Stimulated activated CD8-positive, alpha-beta memory T cell treated with anti-CD3 and anti-CD28 coated beads, Interleukin-12 subunit alpha, Interleukin-12 subunit beta, amount 100 ng/mL, for 24 hours (primary cell): ENCODE data around the gene GLB1L.

Experiments used
- DNase-seq: peaks from one replicate; pipeline ENCODE4 v3.0.0-alpha.2; 2020; ENCODE audit errors: extremely low read depth

GLB1L gene

DNA sequence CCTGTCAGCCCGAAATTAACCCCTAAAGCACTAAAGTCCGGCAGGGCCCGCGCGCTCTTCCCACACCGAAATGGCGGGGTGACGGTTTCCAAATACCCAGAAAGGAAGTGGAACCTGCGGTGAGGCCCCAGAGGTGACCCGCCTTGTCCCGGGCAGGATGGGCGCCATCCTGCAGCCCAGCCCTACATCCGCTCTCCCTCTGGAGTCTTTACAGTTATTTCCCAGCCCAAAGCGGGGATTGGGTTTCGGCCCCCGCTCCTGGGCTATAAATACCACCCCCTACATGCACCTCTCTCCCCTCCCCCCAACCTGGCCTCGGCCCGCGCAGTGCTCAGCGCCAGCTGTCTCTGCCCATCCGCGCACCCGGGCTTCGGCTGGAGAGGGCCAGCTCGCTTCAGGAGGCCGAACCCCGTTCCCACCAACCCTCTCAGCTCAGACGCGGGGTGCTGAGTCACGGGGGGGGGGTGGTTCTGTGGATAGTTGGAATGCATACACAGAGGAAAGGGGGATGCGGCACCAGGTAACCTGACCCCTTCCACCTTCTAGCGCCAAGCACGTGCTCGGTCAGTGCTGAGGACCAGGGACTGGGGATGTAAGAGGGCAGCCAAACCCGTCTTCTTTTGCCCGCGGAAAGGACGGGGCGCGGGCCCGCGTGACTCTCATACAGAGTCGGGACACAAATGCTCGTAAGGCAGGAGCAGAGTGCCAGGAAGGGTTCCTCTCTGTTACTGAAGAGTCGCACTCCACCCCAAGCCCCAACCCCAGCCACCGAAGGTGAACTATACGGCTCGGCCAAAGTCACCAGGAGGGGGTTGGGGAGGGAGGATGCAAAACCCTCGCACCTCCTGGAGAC, 7.9 kb upstream of the GLB1L start, which contains the start of gene TUBA4B:
TUBA4B (plus strand) TSS at position 344 of the 853 bp plus-strand sequence; CDS start at position 509, 165 bp downstream.
- no peak for DNase-seq

DNA sequence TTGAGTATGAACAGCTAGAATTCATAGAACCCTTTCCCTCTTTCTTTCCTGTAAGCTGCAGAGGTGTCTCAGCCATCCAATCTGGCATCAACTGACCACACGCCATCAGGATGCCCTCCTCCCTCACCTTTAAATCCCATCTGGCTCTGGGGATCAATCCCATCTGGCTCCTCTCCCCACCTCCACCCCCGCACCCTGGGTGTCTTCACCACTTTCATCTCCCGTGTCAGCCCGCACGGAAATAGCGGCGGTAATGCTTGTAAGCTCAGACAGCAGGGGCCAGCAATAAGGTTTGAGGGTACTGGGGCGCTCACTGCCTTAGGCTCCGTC, 7.3 kb upstream of the GLB1L start:
- DNase-seq, result no peak

DNA sequence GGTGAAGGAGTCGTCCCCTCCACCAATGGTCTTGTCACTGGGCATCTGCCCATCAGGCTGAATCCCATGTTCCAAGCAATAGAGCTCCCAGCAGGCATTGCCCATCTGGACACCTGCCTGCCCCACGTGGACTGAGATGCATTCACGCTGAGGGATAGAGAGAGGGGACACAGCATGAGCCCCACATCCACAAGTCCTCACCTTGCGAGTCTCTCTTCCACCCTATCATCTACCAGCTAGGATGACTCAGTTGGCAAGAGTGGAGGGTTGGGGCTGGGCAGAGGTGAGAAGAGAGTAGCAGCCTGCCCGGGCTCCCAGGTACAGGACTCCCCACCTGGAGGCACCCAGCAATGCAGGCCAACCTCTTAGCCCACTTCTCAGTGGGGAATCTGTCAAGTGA, 6.8 kb upstream of the GLB1L start:
- no peak for DNase-seq

GRCh38 chr2:219251656-219252055, 6.4 kb upstream of the GLB1L start:
- DNase-seq, result no peak

GRCh38 chr2:219250049-219250781, 5.0 kb upstream of the GLB1L start:
- DNase-seq, result no peak

GRCh38 chr2:219249203-219249980, 4.1 kb upstream of the GLB1L start:
- no peak for DNase-seq

DNA sequence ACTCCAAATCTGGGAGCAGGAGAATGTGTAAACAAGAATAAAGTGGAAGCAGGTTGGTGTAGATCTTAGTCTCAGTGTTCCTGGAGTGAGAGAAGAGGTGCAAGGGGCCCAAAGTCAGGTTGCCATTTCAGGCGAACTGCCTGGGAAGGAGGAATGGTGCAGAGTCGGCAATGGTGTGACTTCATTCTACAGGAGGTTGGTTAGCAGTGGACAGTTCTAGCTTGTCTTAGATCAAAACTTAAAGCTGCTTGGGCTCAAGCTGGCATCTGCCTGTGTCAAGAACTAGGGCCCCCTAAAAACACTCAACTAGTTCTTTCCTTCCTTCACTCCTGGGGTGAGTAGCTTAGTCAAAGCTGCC, 3.6 kb upstream of the GLB1L start:
- no peak for DNase-seq

GRCh38 chr2:219247678-219248642, 2.7 kb upstream of the GLB1L start:
- DNase-seq, result no peak

DNA sequence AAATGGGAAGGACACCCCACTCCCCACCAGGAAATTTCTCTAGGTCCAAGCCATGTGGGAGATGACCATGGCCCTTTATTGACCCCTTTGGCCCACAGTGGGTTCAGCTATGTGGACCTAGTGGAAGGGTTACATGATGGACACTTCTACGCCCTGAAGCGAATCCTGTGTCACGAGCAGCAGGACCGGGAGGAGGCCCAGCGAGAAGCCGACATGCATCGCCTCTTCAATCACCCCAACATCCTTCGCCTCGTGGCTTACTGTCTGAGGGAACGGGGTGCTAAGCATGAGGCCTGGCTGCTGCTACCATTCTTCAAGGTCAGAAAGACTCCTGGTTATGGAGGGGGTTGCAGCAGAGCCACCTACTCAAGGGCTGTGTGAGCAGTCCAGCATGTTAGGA, 1.3 kb upstream of the GLB1L start:
- DNase-seq, result no peak

- no peak for DNase-seq
Measured at GRCh38 chr2:219245899-219246230, 621 bp upstream of the GLB1L start.

- DNase-seq, result no peak
Measured at GRCh38 chr2:219244789-219245147, 476 bp downstream of the GLB1L start.

- DNase-seq, result no peak
Measured at GRCh38 chr2:219243291-219243761, 1.9 kb downstream of the GLB1L start.

GRCh38 chr2:219234331-219234730, 10.9 kb downstream of the GLB1L start:
- DNase-seq, result no peak

- DNase-seq, result no peak
Measured at GRCh38 chr2:219230059-219230540, 15.1 kb downstream of the GLB1L start.

- peak; percentile 96 for DNase-seq
Measured at GRCh38 chr2:219229305-219230058, 15.8 kb downstream of the GLB1L start, which contains the start of the genes ANKZF1 and ATG9A. Gene ANKZF1, plus strand, starts transcription at chr2:219229806. Its CDS starts 452 bp downstream, at chr2:219230258. Gene ATG9A, minus strand, starts transcription at chr2:219229636. Its CDS starts 1,612 bp downstream, at chr2:219228024.

DNA sequence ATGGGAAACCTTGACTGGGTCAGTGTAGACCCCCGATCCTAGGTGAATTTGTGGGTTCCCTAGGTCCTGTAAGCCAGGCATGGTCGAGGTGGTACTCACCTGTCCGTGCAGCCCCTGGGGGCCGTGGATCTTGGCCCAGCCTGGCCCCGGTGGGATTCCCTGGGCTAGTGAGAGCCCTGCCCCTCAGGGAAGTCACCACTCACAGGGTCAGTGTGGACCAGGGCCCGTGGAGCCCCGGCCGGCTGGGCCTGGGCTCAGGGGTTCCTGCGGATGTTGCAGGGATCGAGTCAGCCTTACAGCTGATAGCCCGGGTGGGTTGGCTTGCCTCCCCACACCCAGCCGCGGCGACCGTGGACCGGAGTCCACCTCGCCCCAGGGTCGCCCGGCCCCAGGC, 16.3 kb downstream of the GLB1L start:
- no peak for DNase-seq

DNA sequence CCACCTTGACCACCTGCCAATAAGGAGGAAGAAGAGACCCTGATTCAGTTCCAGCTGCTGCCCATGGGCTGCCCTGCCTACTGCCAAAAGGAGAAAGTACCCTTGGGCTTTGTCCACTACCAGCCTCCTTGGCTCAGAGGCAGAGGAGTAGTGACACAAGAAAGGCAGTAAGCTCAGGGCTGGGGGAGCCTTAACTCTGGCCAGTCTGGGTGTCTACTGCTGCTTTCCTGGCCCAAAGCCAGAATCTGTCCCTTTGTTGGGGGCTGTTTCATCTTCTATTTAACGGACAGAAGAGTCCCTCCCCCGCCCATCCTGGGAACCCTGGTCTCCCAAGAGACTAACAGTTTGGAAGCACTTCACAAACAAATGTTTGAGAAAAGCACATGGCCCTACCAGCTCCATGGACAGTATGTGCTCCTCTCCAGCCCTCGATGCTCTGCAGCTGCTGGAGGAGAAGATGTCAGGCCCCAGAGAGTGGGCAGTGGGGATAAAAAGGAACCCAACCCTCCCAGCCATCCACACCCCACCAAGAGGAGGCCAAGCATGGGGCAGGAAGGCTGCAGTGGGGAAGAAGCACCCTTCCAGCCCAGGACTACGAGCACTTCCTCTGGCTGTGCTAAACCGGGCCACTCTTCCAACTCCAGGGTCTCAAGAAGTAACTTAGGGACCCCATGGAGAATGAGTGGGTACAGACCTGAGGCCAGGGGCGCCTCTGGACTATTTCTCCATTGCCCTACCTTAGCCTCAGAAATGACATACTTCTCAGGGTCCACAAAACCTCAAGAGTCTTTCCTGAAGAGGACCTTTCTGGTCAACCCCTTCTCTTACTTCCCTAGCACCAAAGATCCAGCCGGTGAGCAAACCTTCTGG, 17.0 kb downstream of the GLB1L start:
- no peak for DNase-seq

DNA sequence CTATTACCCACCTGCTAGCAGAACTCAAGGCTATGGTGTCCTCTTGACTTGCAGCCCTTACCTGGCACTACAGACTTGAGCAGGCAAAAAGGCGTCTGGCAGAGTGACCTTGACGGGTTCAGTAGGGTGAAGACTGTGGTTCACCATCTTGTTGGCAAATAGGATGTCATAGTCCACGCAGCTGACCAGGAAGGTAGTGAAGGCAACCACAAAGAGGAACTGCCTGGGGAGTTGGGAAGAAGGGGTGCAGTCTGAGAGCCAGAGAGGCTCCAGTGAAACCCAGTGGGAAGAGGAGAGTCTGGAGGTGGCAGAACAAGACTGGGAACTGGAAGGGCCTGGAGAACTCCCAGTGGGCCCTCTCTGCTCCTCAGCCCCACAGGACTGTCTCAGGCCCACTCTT, 19.9 kb downstream of the GLB1L start:
- DNase-seq, result no peak
